HT-29 (cell line): ENCODE data around the gene KDM7A. TPM values are rescaled to one million over a fixed set of nuclear protein-coding genes. Genes with fewer than 3 reads are reported as not detected.

Experiments used
- DNase-seq: peaks from one replicate; pipeline ENCODE4 v3.0.0-alpha.2; 2015; ENCODE audit warnings: low spot score
- total RNA-seq: library from RNA; depleted of rRNA; stranded (reverse); fragments of >200 nt; shearing (Covaris generic); gene quantifications from 2 replicates; pipeline ENCODE4 v1.2.3, GENCODE V29; 2014

KDM7A gene
- total RNA-seq, 1 experiment from 2014 or later, result 1.7 TPM

- no peak for DNase-seq
These were observed 120.2 kb downstream of the KDM7A start for GRCh38 chr7:140056431-140057142.

GRCh38 chr7:140055833-140056232, 121.0 kb downstream of the KDM7A start:
- no peak for DNase-seq

- DNase-seq, result no peak
These were observed 122.0 kb downstream of the KDM7A start for GRCh38 chr7:140054751-140055150.

GRCh38 chr7:140053812-140054539, 122.8 kb downstream of the KDM7A start:
- no peak for DNase-seq

GRCh38 chr7:140051820-140052219, 125.0 kb downstream of the KDM7A start:
- DNase-seq, result no peak

GRCh38 chr7:140050100-140050499, 126.7 kb downstream of the KDM7A start:
- no peak for DNase-seq

- DNase-seq, result peak; percentile 27
These were observed 127.3 kb downstream of the KDM7A start for GRCh38 chr7:140049339-140050024.

- DNase-seq, result no peak
These were observed 127.8 kb downstream of the KDM7A start for GRCh38 chr7:140048989-140049338.

GRCh38 chr7:140048138-140048537, 128.6 kb downstream of the KDM7A start:
- DNase-seq, result no peak

- no peak for DNase-seq
These were observed 129.6 kb downstream of the KDM7A start for GRCh38 chr7:140047197-140047596.

GRCh38 chr7:140045697-140046096, 131.1 kb downstream of the KDM7A start:
- no peak for DNase-seq

GRCh38 chr7:140044251-140044650, 132.5 kb downstream of the KDM7A start:
- DNase-seq, result no peak

- DNase-seq, result no peak
These were observed 134.5 kb downstream of the KDM7A start for GRCh38 chr7:140042386-140042670.

GRCh38 chr7:140041659-140042385, 135.0 kb downstream of the KDM7A start:
- no peak for DNase-seq

- DNase-seq, result no peak
These were observed 136.9 kb downstream of the KDM7A start for GRCh38 chr7:140039896-140040295.

- no peak for DNase-seq
These were observed 137.7 kb downstream of the KDM7A start for GRCh38 chr7:140039066-140039465.

- no peak for DNase-seq
These were observed 140.4 kb downstream of the KDM7A start for GRCh38 chr7:140036224-140036962.

GRCh38 chr7:140035400-140036223, 141.2 kb downstream of the KDM7A start:
- DNase-seq, result no peak
